Neural cell (in vitro differentiated cells): ENCODE results near the gene PJA1. TPM values are rescaled to one million over a fixed set of nuclear protein-coding genes. Genes with fewer than 3 reads are reported as not detected.

ENCODE experiments used
- H2AFZ ChIP-seq: fragments of 200-600, 300-800 bp; sonication (generic), shearing (Covaris generic); 2 replicates; pipeline ENCODE4 v1.6.0; 2014; ENCODE audit warnings: low read depth, mild to moderate bottlenecking, antibody characterized with exemption, low read length, moderate library complexity
- H3F3A ChIP-seq: fragments of 200-600 bp; shearing (Covaris generic); 2 replicates; pipeline ENCODE4 v1.6.1; 2016; ENCODE audit warnings: mild to moderate bottlenecking, moderate library complexity, mixed read lengths, antibody characterized with exemption, low read length; ENCODE audit not compliant: insufficient read depth, poor library complexity, severe bottlenecking
- H3K27ac ChIP-seq: fragments of 200-600, 300-800 bp; sonication (generic), shearing (Covaris generic); 2 replicates; pipeline ENCODE4 v1.5.1; 2014; ENCODE audit warnings: mild to moderate bottlenecking, low read length, moderate library complexity
- H3K27me3 ChIP-seq: fragments of 300-800, 200-600 bp; sonication (generic), shearing (Covaris generic); 2 replicates; pipeline ENCODE4 v1.6.0; 2014; ENCODE audit warnings: mild to moderate bottlenecking, low read depth, low read length, moderate library complexity; ENCODE audit not compliant: insufficient read depth
- H3K36me3 ChIP-seq: fragments of 300-800, 200-600 bp; sonication (generic), shearing (Covaris generic); 2 replicates; pipeline ENCODE4 v1.5.1; 2014; ENCODE audit warnings: mild to moderate bottlenecking, antibody characterized with exemption, low read length, moderate library complexity; ENCODE audit not compliant: insufficient read depth
- H3K4me2 ChIP-seq: fragments of 300-800, 200-600 bp; sonication (generic), shearing (Covaris generic); 2 replicates; pipeline ENCODE4 v1.6.0; 2014; ENCODE audit warnings: mild to moderate bottlenecking, low read length
- H3K4me3 ChIP-seq: fragments of 300-800, 200-600 bp; sonication (generic), shearing (Covaris generic); 2 replicates; pipeline ENCODE4 v1.5.1; 2014; ENCODE audit warnings: mild to moderate bottlenecking, low read length, moderate library complexity
- H3K79me2 ChIP-seq: fragments of 200-600 bp; shearing (Covaris generic); replicated peaks from 2 replicates; pipeline ENCODE4 v1.6.0; 2014; ENCODE audit warnings: mild to moderate bottlenecking, low read length, moderate library complexity; ENCODE audit not compliant: insufficient read depth
- H3K9ac ChIP-seq: fragments of 300-800, 200-600 bp; sonication (generic), shearing (Covaris generic); 2 replicates; pipeline ENCODE4 v1.6.1; 2016; ENCODE audit warnings: mild to moderate bottlenecking, low read length, mixed read lengths
- H3K9me2 ChIP-seq: fragments of 200-600 bp; shearing (Covaris generic); 2 replicates; pipeline ENCODE4 v1.6.1; 2016; ENCODE audit warnings: mild to moderate bottlenecking, low read length, mixed read lengths; ENCODE audit not compliant: insufficient read depth
- H3K9me3 ChIP-seq: fragments of 200-600, 300-800 bp; sonication (generic), shearing (Covaris generic); 2 replicates; pipeline ENCODE4 v1.6.1; 2016; ENCODE audit warnings: mild to moderate bottlenecking, mixed run types, low read length, moderate library complexity, mixed read lengths
- H4K20me1 ChIP-seq: fragments of 200-600 bp; shearing (Covaris generic); 2 replicates; pipeline ENCODE4 v1.6.1; 2016; ENCODE audit warnings: mild to moderate bottlenecking, mixed run types; ENCODE audit not compliant: insufficient read depth
- CTCF ChIP-seq: fragments of 450-650 bp; IDR thresholded peaks from 2 replicates; pipeline ENCODE4 v1.5.1; 2014; ENCODE audit warnings: antibody characterized with exemption, mild to moderate bottlenecking, moderate library complexity; ENCODE audit not compliant: poor library complexity, severe bottlenecking
- EP300 ChIP-seq: fragments of 450-650 bp; conservative IDR thresholded peaks from 2 replicates; pipeline ENCODE4 v1.6.1; 2014; ENCODE audit warnings: antibody characterized with exemption, mild to moderate bottlenecking, moderate library complexity; ENCODE audit not compliant: poor library complexity, severe bottlenecking
- EZH2 ChIP-seq: fragments of 200-600, 300-800 bp; shearing (Covaris generic), sonication (generic); IDR thresholded peaks from 2 replicates; pipeline ENCODE4 v1.6.1; 2014; ENCODE audit warnings: antibody characterized with exemption, low read length, borderline replicate concordance, mild to moderate bottlenecking; ENCODE audit not compliant: insufficient read depth, poor library complexity, severe bottlenecking
- MXI1 ChIP-seq: fragments of 450-650 bp; conservative IDR thresholded peaks from 2 replicates; pipeline ENCODE4 v1.6.1; 2014; ENCODE audit warnings: antibody characterized with exemption, mild to moderate bottlenecking; ENCODE audit not compliant: poor library complexity, severe bottlenecking
- POLR2AphosphoS5 ChIP-seq: IDR thresholded peaks from 2 replicates; pipeline ENCODE4 v1.6.1; 2012
- RAD21 ChIP-seq: fragments of 450-650 bp; conservative IDR thresholded peaks from 2 replicates; pipeline ENCODE4 v1.6.1; 2014; ENCODE audit warnings: antibody characterized with exemption, mild to moderate bottlenecking, moderate library complexity
- SMC3 ChIP-seq: fragments of 450-650 bp; conservative IDR thresholded peaks from 2 replicates; pipeline ENCODE4 v1.6.1; 2014; ENCODE audit warnings: antibody characterized with exemption, mild to moderate bottlenecking, moderate library complexity; ENCODE audit not compliant: poor library complexity
- TAF1 ChIP-seq: IDR thresholded peaks from 2 replicates; pipeline ENCODE4 v1.6.1; 2012; ENCODE audit warnings: low read depth
- polyA plus RNA-seq: library from polyadenylated mRNA; depleted of rRNA; stranded (reverse); fragments of >200 nt; gene quantifications from 2 replicates; pipeline ENCODE4 v1.2.3, GENCODE V29; 2014
- TF ChIP-seq, protein P1 (sequence below): IDR thresholded peaks from 2 replicates; pipeline ENCODE4 v1.6.1; 2012; ENCODE audit warnings: borderline replicate concordance

PJA1 gene
- polyA plus RNA-seq, 1 donor from 2014 or later = 214 TPM

DNA sequence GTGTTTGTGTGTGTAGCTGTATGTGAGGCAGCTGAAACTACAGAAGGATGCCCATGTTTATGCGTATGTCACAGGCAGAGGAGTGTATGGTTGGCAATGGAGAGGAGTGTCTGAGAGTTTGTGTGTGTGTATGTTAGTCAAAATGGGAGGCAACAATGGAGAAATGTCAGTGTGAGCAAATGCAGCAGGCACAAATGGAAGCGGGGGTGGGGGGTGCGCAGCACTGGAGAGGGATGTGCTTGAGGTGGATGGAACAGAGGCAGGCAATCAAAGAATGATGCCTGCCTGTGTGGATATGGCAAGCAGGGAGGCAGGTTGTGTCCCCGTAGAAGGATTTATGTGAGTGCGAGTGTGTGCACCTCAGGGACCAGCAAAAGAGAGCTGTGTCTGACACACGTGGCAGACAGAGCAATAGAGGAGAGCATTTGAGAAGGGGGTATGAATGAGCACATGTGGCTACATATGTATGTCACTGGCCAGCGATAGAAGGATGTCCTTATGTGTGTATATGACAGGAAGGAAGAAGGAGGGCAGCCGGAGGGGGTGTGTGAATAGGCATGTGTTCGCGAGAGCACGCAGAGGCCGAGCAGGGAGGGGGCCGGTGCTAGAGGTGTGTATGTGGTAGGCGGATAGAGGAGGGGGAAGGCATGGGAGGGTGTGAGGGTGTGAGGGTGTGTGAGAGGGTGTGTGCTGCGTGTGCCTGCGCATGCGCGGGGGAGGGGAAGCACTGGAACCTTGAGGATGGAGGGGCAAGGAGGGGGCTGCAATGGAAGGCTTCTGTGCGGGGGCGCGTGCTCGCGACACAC lies 1.1 kb downstream of the PJA1 start (continued):
- TF ChIP-seq EP300 (no peak), TAF1 (no peak)

- TF ChIP-seq SMC3 = no peak
- no peak for TF ChIP-seq RAD21
- TF ChIP-seq EZH2 = no peak
- H3K9ac ChIP-seq = no peak overlapping the region
- H3K9me3 ChIP-seq = no peaks in the 10 kb centered on the region
- H3K9me2 ChIP-seq = no peaks in the 10 kb centered on the region
- H3K36me3 ChIP-seq = no peaks in the 10 kb centered on the region
- H3K79me2 ChIP-seq = peaks cover 29% of the 10 kb centered on the region
- H4K20me1 ChIP-seq = no peaks in the 10 kb centered on the region
- H3K27ac ChIP-seq = no peak overlapping the region
- H2AFZ ChIP-seq = no peak overlapping the region
- H3F3A ChIP-seq = no peaks in the 10 kb centered on the region
- H3K4me3 ChIP-seq = no peak overlapping the region
- no peak overlapping the region for H3K4me2 ChIP-seq
- H3K27me3 ChIP-seq = no peaks in the 10 kb centered on the region
Measured at GRCh38 chrX:69162361-69162865, 2.8 kb downstream of the PJA1 start.

GRCh38 chrX:69161786-69162349 lies 3.4 kb downstream of the PJA1 start:
- Histone ChIP-seq H3K9me2 (no peaks in the 10 kb centered on the region), H3K4me3 (peak overlapping the region; percentile 50), H3K4me2 (no peak overlapping the region), H2AFZ (no peak overlapping the region), H3F3A (no peaks in the 10 kb centered on the region), H3K9ac (no peak overlapping the region), H3K27me3 (no peaks in the 10 kb centered on the region), H3K79me2 (peaks cover 29% of the 10 kb centered on the region), H3K36me3 (no peaks in the 10 kb centered on the region), H3K9me3 (no peaks in the 10 kb centered on the region), H3K27ac (no peak overlapping the region), H4K20me1 (no peaks in the 10 kb centered on the region)
- TF ChIP-seq EZH2 (no peak), POLR2AphosphoS5 (no peak), MXI1 (no peak), RAD21 (no peak), CTCF (no peak), EP300 (no peak), TAF1 (no peak), SMC3 (no peak)
- TF ChIP-seq, protein P1, sequence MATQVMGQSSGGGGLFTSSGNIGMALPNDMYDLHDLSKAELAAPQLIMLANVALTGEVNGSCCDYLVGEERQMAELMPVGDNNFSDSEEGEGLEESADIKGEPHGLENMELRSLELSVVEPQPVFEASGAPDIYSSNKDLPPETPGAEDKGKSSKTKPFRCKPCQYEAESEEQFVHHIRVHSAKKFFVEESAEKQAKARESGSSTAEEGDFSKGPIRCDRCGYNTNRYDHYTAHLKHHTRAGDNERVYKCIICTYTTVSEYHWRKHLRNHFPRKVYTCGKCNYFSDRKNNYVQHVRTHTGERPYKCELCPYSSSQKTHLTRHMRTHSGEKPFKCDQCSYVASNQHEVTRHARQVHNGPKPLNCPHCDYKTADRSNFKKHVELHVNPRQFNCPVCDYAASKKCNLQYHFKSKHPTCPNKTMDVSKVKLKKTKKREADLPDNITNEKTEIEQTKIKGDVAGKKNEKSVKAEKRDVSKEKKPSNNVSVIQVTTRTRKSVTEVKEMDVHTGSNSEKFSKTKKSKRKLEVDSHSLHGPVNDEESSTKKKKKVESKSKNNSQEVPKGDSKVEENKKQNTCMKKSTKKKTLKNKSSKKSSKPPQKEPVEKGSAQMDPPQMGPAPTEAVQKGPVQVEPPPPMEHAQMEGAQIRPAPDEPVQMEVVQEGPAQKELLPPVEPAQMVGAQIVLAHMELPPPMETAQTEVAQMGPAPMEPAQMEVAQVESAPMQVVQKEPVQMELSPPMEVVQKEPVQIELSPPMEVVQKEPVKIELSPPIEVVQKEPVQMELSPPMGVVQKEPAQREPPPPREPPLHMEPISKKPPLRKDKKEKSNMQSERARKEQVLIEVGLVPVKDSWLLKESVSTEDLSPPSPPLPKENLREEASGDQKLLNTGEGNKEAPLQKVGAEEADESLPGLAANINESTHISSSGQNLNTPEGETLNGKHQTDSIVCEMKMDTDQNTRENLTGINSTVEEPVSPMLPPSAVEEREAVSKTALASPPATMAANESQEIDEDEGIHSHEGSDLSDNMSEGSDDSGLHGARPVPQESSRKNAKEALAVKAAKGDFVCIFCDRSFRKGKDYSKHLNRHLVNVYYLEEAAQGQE = no peak
